HG03060 (cell line): Measurements from ENCODE around the gene ENTR1.
"Not testable (repeated sequence)": the region's sequence is repeated elsewhere in the genome, so short reads cannot be mapped to it uniquely, and the experiment has no call there.

Experiments
- ATAC-seq: cut with Tn5 transposase; IDR thresholded peaks from one replicate; pipeline ENCODE4 v1.9.1; 2021; ENCODE audit warnings: low read depth, moderate number of reproducible peaks; ENCODE audit not compliant: unreplicated experiment

The ENTR1 gene

GRCh38 chr9:136423432-136424146 lies 13.2 kb upstream of the ENTR1 start:
- ATAC-seq: no peak

DNA sequence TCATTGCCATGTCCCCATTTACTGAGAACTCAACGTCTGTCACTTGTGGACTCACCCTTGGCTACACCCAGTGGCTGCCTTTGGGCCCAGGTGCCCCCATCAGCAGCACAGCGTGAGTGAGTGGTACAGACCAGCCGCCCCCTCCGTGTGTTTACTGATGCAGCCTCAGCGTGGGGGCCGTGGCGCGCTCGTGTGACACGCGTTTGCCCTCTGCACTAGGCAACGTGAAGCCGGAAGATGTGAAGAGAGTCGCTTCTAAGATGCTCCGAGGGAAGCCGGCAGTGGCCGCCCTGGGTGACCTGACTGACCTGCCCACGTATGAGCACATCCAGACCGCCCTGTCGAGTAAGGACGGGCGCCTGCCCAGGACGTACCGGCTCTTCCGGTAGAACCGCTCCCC lies 12.5 kb upstream of the ENTR1 start:
- no peak for ATAC-seq

DNA sequence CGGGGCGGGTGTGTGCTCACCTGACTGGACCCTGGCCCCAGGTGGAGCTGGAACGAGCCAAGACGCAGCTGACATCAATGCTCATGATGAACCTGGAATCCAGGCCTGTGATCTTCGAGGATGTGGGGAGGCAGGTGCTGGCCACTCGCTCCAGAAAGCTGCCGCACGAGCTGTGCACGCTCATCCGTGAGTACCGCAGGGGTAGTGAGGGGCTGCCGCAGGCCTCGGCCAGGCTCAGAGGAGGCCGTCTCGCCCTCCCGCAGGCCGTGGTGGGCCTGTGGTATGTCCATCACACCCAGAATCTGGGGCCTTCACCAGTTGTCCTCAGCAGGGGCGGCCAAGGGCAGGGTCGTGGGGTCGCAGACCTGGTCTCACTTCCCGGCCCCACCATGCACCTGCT lies 11.4 kb upstream of the ENTR1 start:
- ATAC-seq: no peak

DNA sequence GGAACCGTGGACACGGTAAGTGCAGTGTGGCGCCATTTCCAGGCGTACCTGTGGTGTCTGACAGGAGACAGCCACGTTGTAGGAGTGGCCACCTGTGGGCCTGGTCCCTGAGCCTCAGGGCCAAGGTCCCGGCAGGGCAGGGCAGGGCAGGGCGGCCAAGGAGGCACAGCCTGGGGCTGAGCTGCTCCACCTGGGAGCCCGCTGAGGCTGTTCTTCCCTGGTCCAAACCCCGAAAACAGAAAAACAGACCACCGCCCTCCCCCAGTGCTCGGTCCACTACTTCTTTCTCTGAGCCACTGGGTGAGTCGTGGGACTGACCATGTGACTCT lies 8.6 kb upstream of the ENTR1 start:
- no peak for ATAC-seq

DNA sequence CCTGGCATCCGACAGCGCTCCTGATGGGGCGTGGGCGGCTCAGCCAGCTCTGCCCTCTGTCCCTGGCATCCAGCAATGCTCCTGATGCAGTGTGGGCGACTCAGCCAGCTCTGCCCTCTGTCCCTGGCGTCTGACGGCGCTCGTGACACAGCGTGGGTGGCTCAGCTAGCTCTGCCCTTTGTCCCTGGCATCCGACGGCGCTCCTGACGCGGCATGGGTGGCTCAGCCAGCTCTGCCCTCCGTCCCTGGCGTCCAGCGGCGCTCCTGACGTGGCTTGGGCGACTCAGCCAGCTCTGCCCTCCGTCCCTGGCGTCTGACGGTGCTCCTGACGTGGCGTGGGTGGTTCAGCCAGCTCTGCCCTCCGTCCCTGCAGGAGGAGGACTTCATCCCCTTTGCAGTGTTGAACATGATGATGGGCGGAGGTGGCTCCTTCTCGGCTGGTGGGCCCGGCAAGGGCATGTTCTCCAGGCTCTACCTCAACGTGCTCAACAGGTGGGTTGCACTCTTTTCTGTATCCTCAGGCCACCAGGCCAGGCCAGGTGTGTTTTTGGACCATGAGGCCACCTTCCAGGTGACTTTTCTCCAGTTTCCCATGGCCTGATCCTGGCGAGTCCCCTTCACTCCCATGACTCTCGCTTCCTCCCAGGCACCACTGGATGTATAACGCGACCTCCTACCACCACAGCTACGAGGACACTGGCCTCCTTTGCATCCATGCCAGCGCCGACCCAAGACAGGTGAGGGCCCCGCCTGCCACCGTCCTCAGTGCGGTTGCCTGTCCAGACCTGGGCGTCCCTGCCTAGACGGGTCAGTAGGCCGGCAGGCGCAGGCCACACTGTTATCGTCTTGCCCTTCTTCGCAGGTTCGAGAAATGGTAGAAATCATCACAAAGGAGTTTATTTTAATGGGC lies 8.0 kb upstream of the ENTR1 start:
- no peak for ATAC-seq

DNA sequence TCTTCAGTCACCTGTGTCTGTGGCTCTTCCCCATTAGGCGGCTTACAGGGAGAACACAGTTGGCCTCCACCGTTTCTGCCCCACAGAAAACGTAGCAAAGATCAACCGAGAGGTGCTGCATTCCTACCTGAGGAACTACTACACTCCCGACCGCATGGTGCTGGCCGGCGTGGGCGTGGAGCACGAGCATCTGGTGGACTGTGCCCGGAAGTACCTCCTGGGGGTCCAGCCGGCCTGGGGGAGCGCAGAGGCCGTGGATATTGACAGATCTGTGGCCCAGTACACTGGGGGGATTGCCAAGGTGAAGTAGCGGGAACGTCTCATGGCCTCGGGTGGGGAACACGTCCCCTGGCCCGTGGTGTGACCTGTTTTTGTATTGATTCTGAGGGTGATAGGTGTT lies 6.5 kb upstream of the ENTR1 start:
- ATAC-seq: no peak

DNA sequence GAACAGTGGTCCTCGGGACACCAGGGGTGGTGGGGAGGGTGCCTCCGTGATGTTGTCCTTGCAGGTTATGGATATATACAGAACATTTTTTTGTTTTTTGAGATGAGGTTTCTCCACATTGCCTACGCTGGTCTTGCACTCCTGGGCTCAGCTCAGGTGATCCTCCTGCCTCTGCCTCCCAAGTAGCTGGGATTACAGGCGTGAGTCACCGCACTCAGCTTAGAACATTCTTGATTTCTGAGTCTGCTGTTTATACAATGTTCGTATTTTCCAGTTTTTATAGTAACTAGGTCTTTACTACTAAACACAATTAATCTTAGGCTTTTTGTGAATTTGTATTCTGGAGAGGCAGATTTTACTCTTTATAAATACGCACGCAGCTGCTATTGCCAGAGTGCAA lies 6.0 kb upstream of the ENTR1 start:
- no peak for ATAC-seq

DNA sequence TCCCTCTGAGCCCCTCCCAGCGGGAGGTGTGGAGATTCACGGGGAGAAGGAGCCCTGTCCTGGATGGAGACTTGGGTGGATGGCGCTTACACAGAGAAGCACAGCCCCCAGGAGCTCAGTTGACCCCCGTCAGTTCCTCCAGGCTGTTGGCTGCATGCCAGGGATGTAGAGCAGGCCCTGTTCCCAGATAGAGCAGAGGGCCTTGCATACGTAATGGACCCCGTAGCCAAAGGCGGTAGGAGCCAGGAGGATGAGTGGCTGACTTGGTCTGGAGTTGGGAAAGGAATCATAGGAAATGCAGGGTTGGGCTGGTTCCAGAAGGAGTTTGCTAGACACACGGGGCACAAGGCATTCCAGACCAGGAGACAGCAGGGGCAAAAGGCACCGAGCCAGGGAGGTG lies 2.5 kb upstream of the ENTR1 start:
- ATAC-seq: no peak

- no peak for ATAC-seq
These were observed 964 bp upstream of the ENTR1 start for GRCh38 chr9:136411378-136411777.

GRCh38 chr9:136409557-136410455 lies 608 bp downstream of the ENTR1 start:
- ATAC-seq: no peak

DNA sequence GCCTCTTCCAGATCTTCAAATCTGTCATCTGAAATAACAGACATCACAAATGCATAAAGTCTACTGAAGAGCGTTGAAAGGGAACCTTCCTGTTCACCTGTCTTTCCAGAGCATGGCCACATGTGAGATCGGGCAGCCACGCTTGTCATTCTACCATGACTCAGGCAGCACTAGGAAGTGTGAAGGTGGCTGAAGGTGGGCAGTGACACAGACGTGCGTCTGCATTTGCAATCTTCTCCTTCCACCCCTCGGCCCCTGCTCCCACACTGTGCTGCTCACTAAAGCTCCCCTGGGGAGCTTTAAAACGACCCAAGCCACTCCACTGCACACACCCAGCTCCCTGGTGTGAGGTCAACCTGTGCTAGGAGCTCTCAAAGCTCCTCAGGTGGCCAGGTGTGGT lies 2.5 kb downstream of the ENTR1 start:
- no peak for ATAC-seq

DNA sequence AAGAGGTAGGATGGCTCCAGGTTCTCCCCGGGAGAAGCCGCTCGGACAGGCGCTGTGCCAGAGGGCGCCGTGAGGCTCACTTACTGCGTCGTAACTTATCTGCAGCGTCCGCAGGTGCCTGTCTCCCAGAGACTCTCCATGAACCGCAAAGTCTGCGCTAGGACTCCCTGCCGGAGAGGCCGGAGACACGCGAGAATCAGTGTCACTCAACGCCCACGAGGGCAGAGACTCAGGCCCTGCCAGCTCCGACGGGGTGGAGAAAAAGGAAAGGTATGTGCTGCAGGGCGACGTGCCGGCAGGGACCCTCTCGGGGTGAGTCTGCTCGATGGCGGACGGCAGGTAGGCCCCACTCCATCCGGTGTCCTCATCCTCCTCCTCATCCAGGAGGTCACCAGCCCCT lies 3.4 kb downstream of the ENTR1 start:
- ATAC-seq: not testable (repeated sequence)

DNA sequence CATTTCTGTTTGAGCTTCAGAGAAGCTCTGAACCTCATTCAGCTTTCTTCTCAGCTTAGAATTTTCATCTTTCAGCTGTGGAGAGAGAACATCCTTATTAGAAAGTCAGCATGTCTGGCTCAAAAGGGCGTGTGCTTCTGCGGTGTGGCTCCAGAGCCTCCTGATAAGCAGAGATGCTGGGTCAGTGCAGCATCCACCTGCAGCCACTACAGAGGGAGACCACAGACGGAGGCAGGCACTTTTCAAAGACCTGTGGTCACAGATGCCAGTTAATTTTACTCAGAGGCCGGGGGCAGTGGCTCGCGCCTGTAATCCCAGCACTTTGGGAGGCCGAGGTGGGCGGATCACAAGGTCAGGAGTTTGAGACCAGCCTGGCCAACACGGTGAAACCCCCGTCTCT lies 4.5 kb downstream of the ENTR1 start:
- ATAC-seq: not testable (repeated sequence)

DNA sequence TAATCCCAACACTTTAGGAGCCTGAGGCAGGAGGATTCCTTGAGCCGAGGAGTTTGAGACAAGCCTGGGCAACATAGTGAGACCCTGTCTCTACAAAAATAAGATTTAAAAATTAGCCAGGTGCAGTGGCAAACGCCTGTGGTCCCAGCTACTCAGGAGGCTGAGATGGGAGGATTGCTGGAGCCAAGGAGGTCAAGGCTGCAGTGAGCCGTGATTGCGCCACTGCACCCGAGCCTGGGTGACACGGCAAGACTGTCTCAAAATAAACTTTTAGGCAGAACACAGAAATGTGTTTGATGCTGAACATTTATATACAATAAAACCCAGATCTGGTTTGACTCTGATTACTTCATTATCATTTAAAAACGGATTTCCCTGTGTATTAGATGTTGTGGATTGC lies 4.9 kb downstream of the ENTR1 start:
- no peak for ATAC-seq

DNA sequence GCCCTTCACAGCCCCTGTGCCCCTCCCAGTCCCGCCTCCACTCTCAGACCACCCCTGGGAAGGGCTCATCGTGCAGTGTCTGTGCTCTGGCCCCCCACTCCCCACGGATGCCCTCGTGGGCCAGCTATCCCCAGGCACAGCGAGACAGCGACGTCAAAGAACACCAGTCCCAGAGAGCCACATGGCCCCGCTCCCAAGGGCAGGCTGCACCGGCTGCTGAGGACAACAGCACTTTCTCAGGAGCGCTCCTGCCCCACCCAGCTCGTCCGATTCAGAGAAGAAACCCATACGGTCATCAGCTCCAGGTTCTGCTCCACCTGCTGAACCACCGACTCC lies 5.6 kb downstream of the ENTR1 start:
- ATAC-seq: no peak

- ATAC-seq: no peak
These were observed 6.3 kb downstream of the ENTR1 start for GRCh38 chr9:136403915-136404800.

- no peak for ATAC-seq
These were observed 6.9 kb downstream of the ENTR1 start for GRCh38 chr9:136403538-136403914.

DNA sequence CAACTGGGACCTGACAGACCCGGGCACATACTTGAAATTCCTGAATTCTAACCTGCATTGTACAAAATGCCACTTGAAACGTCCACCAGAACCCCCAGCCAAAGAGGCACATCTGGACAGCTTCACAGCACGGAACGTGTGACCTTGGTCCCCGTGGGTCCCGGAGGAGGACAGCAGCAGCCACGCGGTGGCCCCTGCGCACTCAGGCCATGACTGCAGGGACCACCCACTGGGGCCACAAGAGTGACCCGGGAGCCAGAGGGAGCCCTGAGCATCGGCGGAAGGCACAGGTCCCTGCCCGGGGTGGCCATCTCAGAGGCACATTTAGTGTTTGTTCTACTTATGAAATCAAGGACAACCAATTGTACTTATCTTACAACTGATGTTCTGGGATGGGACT lies 8.3 kb downstream of the ENTR1 start:
- no peak for ATAC-seq

DNA sequence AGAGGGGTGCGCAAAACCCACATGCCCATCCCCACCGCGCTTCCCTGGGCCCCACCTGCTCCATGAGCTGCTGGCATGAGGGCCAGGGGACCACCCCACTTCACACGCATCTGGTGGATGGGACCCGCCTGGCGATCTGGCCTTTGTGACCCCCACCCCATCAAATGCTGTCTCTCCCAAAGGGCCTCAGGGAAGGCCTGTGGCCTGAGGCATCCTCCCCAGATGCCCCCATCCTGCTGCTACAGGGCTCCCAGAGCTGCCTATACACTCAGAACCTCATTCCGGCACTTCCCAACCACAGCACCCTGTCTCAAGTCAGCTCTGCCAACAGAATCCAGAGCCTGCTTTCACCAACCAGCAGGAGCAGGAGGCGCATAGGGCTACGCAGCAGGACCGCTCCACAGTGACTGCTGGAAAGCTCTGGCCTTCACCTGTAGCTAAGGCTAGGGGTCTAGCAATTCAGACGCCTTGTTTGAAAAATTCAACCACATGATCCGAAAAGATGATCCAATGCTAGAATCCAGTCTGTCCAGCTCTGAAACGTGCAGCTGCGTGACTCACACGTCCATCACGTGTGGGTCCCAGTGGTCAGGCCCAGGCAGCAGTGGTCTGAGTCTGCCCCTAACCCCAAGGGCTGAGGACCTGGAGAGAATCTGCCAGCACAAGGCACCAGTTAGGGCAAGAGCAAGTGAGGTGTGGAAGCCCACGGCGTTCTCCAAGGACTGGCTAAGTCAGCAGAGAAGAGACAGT lies 9.1 kb downstream of the ENTR1 start:
- no peak for ATAC-seq
